B cell (primary cell): ENCODE results near the gene HSD11B2.
"Not testable (repeated sequence)": the region's sequence is repeated elsewhere in the genome, so short reads cannot be mapped to it uniquely, and the experiment has no call there.

Experiments used
- CTCF ChIP-seq: fragments of 200-600 bp; IDR thresholded peaks from one replicate; pipeline ENCODE4 v1.8.0; 2022; ENCODE audit warnings: antibody characterized with exemption, mild to moderate bottlenecking
- EZH2 ChIP-seq: IDR thresholded peaks from 2 replicates; pipeline ENCODE4 v1.6.1; 2012; ENCODE audit warnings: borderline replicate concordance, low read depth, mild to moderate bottlenecking, moderate library complexity, low read length; ENCODE audit not compliant: insufficient read depth, poor library complexity, severe bottlenecking

GRCh38 chr16:67415421-67415820 is 15.5 kb upstream of the HSD11B2 start:
- not testable (repeated sequence) for TF ChIP-seq CTCF, EZH2
